HG03457 (cell line): Measurements from ENCODE around the gene ZDHHC15.
"Not testable (repeated sequence)": the region's sequence is repeated elsewhere in the genome, so short reads cannot be mapped to it uniquely, and the experiment has no call there.

Experiments
- ATAC-seq: cut with Tn5 transposase; IDR thresholded peaks from one replicate; pipeline ENCODE4 v1.9.1; 2021; ENCODE audit warnings: moderate number of reproducible peaks; ENCODE audit not compliant: unreplicated experiment

The ZDHHC15 gene, protein sequence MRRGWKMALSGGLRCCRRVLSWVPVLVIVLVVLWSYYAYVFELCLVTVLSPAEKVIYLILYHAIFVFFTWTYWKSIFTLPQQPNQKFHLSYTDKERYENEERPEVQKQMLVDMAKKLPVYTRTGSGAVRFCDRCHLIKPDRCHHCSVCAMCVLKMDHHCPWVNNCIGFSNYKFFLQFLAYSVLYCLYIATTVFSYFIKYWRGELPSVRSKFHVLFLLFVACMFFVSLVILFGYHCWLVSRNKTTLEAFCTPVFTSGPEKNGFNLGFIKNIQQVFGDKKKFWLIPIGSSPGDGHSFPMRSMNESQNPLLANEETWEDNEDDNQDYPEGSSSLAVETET

DNA sequence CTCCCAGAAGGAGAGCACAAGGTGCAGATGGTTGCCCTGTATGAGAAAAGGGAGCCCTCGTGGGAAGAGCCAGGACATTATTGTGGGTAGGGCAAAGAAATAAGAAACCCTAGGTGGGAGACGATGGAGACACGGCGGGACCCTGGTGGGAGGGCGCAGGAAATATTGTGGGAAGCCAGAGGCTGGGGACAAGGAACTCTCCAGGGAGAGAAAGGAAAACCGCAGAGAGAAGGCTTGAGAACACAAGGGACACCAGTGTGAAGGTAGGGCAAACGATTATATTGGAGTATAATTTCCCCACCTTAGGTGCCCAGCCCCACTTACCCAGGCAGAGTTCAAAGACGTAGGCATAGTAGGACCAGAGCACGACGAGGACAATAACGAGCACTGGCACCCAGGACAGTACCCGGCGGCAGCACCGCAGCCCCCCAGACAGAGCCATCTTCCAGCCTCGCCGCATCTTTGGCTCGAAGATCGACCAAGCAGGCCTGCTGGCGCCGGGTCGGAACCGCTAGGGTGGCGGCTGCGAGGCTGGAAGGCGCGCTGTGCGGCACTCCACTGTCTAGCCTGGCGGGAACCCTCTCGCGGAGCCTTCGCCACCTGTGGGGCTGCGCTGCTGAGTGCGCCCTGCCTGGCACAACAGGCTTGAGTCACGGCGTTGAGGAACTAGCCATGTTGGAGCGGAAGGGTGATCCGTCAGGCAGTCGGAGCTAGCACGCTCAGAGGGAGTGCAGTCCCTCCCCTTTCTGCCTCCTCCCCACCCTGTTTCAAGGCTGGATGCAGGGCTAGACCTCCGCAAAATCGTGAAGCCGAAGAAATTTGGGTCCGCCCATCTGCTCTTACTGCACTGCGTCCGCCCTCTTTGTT, at the start of gene ZDHHC15:
Gene ZDHHC15 (minus strand): TSS at position 473 of the 867 bp plus-strand sequence. CDS start 13 bp downstream, at position 460.
- ATAC-seq: no peak

DNA sequence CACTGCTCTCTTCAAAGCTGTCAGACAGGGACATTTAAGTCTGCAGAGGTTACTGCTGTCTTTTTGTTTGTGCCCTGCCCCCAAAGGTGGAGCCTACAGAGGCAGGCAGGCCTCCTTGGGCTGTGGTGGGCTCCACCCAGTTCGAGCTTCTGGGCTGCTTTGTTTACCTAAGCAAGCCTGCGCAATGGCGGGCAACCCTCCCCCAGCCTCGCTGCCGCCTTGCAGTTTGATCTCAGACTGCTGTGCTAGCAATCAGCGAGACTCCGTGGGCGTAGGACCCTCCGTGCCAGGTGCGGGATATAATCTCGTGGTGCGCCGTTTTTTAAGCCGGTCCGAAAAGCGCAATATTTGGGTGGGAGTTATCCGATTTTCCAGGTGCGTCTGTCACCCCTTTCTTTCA, 37.7 kb upstream of the ZDHHC15 start:
- ATAC-seq: not testable (repeated sequence)

DNA sequence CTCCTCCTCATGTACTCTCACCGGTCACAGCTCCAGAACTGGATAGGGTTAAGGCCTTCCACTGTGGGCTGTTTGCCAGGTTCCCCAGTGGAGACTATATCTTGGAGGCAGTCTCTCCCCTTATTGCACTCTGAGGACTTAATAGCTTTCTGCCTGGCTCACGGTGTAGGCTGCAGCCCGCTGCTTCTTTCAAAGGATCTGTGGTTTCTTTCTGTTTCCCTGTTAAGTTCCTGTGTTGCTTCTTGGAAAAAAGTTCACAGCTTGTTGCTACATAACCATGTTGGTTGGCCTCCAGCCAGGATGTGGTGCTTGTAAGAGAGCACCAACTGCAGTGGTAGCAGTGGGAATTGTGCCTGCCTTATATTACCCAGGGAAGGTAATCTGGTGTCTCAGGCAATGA, 24.9 kb upstream of the ZDHHC15 start:
- ATAC-seq: no peak

DNA sequence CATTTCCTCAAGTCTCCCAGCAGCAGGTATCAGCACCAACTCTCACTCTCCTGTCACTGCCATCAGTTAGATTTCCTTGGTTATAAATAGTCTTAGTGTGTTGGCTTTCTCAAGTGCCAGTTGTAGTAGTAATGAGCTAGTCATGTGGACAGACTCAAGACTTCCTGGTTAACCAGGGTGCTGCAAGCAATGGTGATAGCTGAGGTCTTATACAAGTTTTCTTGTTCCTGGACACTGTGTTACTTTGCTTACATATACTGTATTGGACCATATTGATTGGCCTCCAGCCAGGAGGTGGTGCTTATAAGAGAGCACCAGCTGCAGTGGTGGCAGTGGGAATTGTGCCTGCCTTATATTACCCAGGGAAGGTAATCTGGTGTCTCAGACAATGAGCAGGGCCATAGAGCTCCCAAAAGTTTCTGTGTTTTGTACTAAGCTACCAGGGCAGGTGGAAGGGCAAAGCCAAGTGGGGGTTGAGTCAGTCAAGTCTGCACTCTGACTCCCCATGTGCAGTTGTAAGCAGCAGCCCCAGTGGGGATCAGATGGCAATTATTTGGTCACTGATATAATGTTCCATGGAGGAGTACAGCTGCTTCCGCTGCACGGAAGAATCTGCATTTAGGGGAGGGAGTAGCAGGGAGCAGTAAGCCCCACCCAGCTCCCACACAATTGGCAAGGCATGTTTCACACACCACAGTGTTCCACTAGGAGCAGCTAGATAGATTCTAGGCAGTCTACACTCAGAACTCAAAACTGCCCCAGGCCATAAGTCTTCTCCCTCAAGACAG, 24.1 kb upstream of the ZDHHC15 start:
- ATAC-seq: no peak

DNA sequence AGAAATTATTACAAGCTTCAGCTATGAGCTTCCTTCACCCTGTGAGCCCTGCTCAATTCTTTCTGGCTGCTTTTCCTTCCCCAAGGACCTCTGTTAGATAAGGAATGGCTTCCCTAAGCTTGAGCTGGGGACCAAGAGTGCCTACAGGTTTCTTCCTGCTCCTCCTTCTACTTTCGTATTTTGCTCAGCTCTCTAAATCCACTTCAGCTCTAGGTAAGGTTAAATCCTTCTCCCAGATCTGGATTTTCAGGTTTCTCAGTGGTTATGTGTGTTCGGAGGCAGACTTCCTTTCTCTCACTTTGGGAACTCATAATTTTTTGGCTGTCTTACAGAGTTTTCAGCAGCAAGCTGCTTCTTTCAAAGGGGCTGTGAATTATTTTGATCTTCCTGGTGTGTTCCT, 21.9 kb upstream of the ZDHHC15 start:
- no peak for ATAC-seq

DNA sequence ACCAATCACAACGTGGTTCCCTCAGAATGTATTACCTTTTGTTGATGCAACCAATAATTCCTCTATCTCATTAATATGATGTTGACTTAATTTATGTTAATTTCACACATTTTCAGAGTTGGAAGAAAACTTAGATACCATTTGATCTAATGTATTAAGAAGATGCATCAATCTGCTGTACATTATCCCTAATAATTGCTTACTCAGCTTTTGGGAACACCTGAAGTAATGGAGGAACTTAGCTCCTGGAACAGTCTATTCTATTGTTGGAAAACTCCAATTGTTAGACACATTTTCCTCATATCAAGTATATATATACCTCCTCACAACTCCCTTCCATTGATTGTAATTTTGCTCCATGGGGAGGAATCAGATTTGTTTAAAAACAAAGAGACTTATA, 38.9 kb downstream of the ZDHHC15 start:
- ATAC-seq: no peak

DNA sequence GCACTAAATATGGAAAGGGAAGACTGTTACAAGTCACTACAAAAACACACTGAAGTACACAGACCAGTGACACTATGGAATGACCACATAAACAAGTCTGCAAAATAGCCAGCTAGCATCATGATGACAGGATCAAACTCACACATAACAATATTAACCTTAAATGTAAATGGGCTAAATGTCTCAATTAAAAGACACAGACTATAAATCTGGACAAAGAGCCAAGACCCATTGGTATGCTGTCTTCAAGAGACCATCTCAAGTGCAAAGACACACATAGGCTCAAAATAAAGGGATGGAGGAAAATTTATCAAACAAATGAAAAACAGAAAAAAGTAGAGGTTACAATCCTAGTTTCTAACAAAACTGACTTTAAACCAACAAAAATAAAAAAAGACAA, 61.1 kb downstream of the ZDHHC15 start:
- not testable (repeated sequence) for ATAC-seq

DNA sequence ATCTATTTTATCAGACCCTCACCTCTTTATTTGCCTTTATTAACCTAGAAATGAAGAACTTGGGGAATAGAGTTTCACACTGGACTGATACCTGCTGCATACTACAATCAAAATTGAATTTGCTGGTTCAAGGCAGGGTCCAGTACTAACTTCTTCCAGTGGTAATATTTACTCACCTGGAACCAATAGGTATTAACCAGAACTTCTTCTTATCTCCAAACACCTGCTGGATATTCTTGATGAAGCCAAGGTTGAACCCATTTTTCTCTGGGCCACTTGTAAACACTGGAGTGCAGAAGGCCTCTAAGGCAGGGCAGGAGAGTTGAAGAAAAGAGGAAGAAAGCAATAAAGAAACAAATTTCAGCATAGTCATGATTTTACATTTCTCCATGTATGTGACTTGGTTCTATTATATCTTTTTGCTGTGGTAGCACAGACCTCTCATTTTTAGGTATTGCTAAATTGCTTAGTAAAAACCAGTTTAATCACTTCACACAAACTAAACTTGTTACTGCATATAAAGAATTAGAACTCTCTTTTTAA, 101.1 kb downstream of the ZDHHC15 start:
- no peak for ATAC-seq

DNA sequence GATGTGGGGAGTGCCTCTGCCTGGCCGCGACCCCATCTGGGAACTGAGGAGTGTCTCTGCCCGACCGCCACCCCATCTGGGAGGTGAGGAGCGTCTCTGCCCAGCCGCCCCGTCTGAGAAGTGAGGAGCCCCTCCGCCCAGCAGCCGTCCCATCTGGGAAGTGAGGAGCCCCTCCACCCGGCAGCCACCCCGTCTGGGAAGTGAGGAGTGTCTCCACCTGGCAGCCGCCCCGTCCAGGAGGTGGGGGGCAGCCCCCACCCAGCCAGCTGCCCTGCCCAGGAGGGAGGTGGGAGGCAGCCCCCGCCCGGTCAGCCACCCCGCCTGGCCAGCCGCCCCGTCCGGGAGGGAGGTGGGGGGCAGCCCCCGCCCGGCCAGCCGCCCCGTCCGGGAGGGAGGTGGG, 115.7 kb downstream of the ZDHHC15 start:
- ATAC-seq: not testable (repeated sequence)

DNA sequence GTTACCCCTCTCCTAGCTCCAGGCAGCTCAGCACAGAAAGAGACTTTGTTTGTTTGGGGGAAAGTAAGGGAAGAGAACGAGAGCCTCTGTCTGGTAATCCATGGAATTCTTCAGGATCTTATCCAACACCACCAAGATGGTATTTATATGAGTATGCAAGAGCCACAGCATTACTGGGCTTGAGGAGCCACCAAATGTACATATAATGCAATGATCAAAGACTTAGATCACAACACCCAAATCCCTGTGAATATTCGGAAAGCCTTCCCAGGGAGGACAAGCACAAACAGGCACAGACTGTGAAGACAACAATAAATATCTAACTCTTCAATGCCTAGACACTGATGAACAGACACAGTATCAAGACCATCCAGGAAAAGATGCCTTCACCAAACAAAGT, 132.4 kb downstream of the ZDHHC15 start:
- ATAC-seq: no peak

DNA sequence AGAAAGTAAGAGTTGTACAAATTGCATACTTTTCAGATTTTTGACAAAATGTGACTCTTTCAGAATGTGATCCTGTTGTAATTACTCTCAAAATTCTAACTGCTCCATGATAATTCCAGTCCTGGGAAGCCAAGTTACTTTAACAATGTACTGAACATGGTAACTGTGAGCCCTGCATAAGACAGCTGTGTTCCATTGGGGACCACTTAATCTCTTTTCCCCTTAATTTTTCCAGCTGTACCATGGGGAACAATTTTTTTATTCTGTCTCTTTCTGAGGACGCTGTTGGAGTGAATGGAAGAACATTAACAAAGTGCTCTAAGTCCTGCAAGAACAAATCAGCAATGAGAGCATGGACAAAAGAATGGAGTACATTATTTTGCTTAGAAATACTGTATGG, 153.1 kb downstream of the ZDHHC15 start:
- no peak for ATAC-seq

DNA sequence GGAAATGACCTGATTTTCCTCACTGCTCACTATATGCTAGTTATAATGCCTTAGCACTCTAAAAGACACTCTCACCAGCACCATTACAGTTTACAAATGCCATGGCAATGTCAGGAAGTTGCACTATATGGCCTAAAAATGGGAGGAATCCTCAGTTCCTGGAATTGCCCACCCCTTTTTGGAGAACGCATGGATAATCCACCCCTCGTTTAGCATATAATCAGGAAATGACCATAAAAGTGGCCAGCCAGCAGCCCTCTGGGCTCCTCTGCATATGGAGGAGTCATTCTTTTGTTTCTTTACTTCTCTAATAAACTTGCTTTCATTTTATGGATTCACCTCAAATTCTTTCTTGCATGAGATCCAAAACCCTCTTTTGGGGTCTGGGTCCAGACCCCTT, 156.0 kb downstream of the ZDHHC15 start:
- ATAC-seq: no peak

DNA sequence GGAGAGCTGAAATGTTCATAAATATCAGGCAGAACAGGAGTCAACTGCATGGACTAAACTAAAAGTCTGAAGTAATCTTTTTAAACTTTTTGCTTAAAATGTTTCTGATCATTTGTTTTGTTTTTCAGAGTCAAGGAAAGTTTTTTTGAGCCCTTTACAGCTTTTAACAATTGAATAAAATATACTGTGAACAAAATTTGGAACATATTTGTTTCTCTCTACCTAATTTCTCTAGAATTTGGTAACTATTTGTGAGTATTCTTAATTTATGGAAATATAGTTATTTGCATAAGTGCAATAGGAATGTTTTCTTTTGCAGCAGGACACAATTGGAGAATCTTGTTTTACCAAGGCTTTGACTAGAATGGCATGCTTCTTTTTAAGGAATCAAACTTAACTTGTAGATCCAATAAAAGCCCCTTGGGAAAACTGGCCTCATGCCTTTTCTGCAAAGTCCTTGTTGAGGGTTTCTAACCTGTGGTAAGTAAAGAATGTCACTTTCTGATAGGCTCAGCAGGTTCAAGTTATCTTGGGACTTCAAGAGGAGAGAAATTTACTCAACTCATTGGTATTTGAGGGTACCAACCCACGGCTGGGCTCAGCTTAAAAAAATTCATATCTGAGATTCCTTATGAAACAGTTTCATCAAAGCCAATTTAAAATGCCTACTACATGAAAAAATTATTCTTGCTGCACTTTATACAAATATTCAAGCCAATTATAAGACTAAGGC, 157.4 kb downstream of the ZDHHC15 start:
- no peak for ATAC-seq

DNA sequence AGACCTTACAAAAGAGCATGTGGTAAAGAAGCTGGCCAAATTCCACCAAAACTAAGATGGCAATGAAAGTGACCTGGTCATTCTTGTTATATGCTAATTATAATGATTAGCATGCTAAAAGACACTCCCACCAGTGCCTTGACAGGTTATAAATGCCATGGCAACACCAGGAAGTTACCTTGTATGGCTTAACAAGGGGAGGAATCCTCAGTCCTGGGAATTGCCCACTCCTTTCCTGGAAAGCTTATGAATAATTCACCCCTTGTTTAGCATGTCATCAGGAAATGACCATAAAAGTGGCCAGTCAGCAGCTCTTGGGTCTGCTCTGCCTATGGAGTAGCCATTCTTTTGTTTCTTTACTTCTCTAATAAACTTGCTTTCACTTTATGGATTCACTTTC, 161.0 kb downstream of the ZDHHC15 start:
- ATAC-seq: no peak

DNA sequence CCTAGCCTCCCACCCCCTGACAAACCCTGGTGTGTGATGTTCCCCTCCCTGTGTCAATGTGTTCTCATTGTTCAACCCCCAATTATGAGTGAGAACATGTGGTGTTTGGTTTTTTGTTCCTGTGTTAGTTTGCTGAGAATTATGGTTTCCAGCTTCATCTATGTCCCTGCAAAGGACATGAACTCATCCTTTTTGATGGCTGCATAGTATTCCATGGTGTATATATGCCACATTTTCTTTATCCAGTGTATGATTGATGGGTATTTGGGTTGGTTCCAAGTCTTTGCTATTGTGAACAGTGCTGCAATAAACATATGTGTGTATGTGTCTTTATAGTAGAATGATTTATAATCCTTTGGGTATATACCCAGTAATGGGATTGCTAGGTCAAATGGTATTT, 174.2 kb downstream of the ZDHHC15 start:
- not testable (repeated sequence) for ATAC-seq

DNA sequence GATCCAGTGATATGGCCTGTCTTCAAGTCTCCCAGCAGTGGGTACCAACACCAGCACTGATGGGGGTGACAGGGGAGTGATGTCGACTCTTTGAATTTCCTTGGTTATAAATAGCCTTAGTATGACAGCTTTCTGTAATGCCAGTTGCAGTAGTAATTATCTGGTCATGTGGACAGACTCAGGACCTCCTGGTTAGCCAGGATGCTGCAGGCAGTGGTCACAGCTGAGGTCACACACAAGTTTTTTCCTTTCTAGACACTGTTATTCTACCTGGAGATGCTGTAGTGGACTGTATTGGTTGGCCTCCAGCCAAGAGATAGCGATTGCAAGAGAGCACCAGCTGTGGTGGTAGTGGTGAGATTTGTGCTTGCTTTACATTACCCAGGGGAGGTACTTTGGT, 185.3 kb downstream of the ZDHHC15 start:
- ATAC-seq: no peak

DNA sequence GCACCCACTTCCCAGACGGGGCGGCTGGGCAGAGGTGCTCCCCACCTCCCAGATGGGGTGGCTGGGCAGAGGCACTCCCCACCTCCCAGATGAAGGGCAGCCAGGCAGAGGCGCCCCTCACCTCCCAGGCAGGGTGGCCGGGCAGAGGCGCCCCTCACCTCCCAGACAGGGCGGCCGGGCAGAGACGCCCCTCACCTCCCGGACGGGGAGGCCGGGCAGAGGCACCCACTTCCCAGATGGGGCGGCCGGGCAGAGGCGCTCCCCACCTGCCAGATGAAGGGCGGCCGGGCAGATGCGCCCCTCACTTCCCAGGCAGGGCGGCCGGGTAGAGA, 187.7 kb downstream of the ZDHHC15 start:
- ATAC-seq: no peak

DNA sequence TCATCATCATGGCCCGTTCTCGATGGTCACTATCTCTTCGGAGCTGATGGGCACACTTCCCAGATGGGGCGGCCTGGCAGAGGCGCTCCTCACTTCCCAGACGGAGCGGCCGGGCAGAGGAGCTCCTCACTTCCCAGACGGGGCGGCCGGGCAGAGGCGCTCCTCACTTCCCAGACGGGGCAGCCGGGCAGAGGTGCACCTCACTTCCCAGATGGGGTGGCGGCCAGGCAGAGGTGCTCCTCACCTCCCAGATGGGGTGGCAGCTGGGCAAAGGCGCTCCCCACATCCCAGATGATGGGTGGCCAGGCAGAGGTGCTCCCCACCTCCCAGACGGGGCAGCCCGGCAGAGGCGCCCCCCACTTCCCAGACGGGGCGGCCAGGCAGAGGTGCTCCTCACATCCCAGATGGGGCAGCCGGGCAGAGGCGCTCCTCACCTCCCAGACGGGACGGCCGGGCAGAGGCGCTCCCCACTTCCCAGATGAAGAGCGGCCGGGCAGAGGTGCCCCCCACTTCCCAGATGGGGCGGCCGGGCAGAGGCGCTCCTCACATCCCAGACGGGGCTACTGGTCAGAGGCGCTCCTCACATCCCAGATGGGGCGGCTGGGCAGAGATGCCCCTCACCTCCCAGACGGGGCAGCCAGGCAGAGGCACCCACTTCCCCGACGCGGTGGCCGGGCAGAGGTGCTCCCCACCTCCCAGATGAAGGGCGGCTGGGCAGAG, 188.3 kb downstream of the ZDHHC15 start:
- ATAC-seq: not testable (repeated sequence)

DNA sequence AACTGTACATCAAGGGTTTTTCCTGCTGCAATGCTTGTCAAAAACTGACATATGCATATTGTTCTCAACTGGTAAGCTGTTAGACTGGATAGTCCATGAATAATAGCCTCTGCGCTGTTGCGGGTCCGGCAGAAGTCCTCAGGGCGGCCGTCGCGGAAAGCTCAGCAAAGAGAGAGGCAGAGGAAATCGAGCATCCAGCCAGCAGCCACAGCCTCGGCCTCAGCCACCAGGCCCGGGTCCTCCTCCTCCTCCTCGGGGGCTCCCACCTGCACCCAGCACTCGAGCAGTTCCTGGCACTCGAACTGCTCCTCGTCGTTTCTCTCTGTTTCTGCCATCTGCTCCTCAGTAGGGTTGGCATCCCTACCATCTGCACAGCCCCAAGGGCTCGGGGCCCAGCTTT, 195.2 kb downstream of the ZDHHC15 start:
- ATAC-seq: no peak
